Activated CD8-positive, alpha-beta T cell treated with anti-CD3 and anti-CD28 coated beads for 36 hours (primary cell): Measurements from ENCODE around the gene SRBD1. TPM values are rescaled to one million over a fixed set of nuclear protein-coding genes. Genes with fewer than 3 reads are reported as not detected.
A peak's percentile ranks its signal among the peaks of the same experiment; 100 is the strongest.

Experiments used
- ATAC-seq: fragments of 200-7000 bp; cut with Tn5 transposase; one replicate; pipeline ENCODE4 v1.10.0; 2021; ENCODE audit warnings: mild to moderate bottlenecking, moderate library complexity
- CTCF ChIA-PET: fragments of 350-600 bp; sonication (Branson Sonifier 250); formaldehyde crosslinking; loops from one replicate; lab custom pipeline; 2021; ENCODE audit warnings: antibody characterized with exemption; lab: Charles Lee
- POLR2A ChIA-PET: fragments of 350-600 bp; sonication (Branson Sonifier 250); formaldehyde crosslinking; loops from one replicate; lab custom pipeline; 2021; ENCODE audit warnings: antibody characterized with exemption; lab: Charles Lee
- DNase-seq: peaks from one replicate; pipeline ENCODE4 v3.0.0-alpha.2; 2020
- H3K27ac Mint-ChIP-seq: one replicate; pipeline ENCODE4 v1.8.0; 2021; ENCODE audit warnings: mild to moderate bottlenecking, mixed read lengths
- H3K27me3 Mint-ChIP-seq: one replicate; pipeline ENCODE4 v1.8.0; 2021; ENCODE audit warnings: mixed read lengths
- H3K36me3 Mint-ChIP-seq: one replicate; pipeline ENCODE4 v1.8.0; 2021; ENCODE audit warnings: low read depth, mixed read lengths
- H3K4me1 Mint-ChIP-seq: one replicate; pipeline ENCODE4 v1.8.0; 2021; ENCODE audit warnings: low read depth, mixed read lengths
- H3K4me3 Mint-ChIP-seq: one replicate; pipeline ENCODE4 v1.8.0; 2021; ENCODE audit warnings: mild to moderate bottlenecking, moderate library complexity, mixed read lengths
- H3K9me3 Mint-ChIP-seq: one replicate; pipeline ENCODE4 v1.8.0; 2021; ENCODE audit warnings: mixed read lengths
- CTCF ChIP-seq: fragments of 200-600 bp; IDR thresholded peaks from one replicate; pipeline ENCODE4 v1.8.0; 2022; ENCODE audit warnings: antibody characterized with exemption, mild to moderate bottlenecking
- intact Hi-C: fragments of 100-400 bp; cut with micrococcal nuclease; formaldehyde crosslinking; loops from one replicate; pipeline ENCODE4 v1.10.0; 2022
- total RNA-seq, 2 experiments: library from RNA; stranded (reverse); gene quantifications; one replicate each; pipeline ENCODE4 v1.2.3, GENCODE V29; 2021

The SRBD1 gene
- total RNA-seq = 10 to 100 TPM; 14.8 to 21.7 TPM

GRCh38 chr2:45611020-45611859 lies at the start of gene SRBD1:
Gene SRBD1, minus strand, starts transcription at chr2:45611267. Its CDS starts 5,826 bp downstream, at chr2:45605441.
- DNase-seq (peak; percentile 94), ATAC-seq (peak; percentile 97)
- Mint-ChIP-seq H3K4me3 (peak within 1 kb of the TSS; percentile 95), H3K27me3 (no peaks in the 10 kb centered on the region), H3K4me1 (peaks cover 25% of the 10 kb centered on the region), H3K27ac (peak within 1 kb of the TSS; percentile 97), H3K9me3 (no peaks in the 10 kb centered on the region), H3K36me3 (peaks cover 1% of the 10 kb centered on the region)
- ChIA-PET CTCF (interaction anchor here (1.0 to 1.1 kb wide), 3 partner anchors 32 to 167 kb away, joined by 4 read pairs; no protein-coding TSS in a partner anchor), POLR2A (interaction anchor here (0.5 to 1.0 kb wide), 2 partner anchors 39 to 1300 kb away, joined by 3 to 4 read pairs; no protein-coding TSS in a partner anchor)
- no peak for TF ChIP-seq CTCF
- intact Hi-C loops = no loop called here

- Mint-ChIP-seq H3K27me3 (peaks cover 5% of the 10 kb centered on the region), H3K4me1 (peaks cover 17% of the 10 kb centered on the region), H3K4me3 (no peak overlapping the region), H3K36me3 (peaks cover 2% of the 10 kb centered on the region), H3K27ac (no peak overlapping the region), H3K9me3 (no peaks in the 10 kb centered on the region)
- intact Hi-C loops = no loop called here
- ChIA-PET CTCF (interaction anchor here (1.1 to 6.2 kb wide), 3 partner anchors 10 to 125 kb away, joined by 3 to 33 read pairs (median 3); no protein-coding TSS in a partner anchor), POLR2A (no interaction called here)
- ATAC-seq = no peak
- no peak for TF ChIP-seq CTCF
- no peak for DNase-seq
These were observed 43.2 kb upstream of the SRBD1 start for GRCh38 chr2:45654250-45654649.

- intact Hi-C loops = no loop called here
- POLR2A ChIA-PET = no interaction called here
- peaks cover 2% of the 10 kb centered on the region for H3K36me3 Mint-ChIP-seq
- CTCF ChIA-PET = interaction anchor here (1.1 to 6.2 kb wide), 4 partner anchors 8 to 126 kb away, joined by 3 to 33 read pairs (median 3); no protein-coding TSS in a partner anchor
- no peaks in the 10 kb centered on the region for H3K9me3 Mint-ChIP-seq
- no peak overlapping the region for H3K27ac Mint-ChIP-seq
- DNase-seq = no peak
- peaks cover 17% of the 10 kb centered on the region for H3K4me1 Mint-ChIP-seq
- H3K27me3 Mint-ChIP-seq = peaks cover 5% of the 10 kb centered on the region
- peak overlapping the region; percentile 84 for H3K4me3 Mint-ChIP-seq
- ATAC-seq = no peak
- no peak for TF ChIP-seq CTCF
These were observed 42.3 kb upstream of the SRBD1 start for GRCh38 chr2:45653122-45653913.

GRCh38 chr2:45652090-45653031 lies 41.3 kb upstream of the SRBD1 start:
- H3K27ac Mint-ChIP-seq = peak overlapping the region; percentile 69

More at GRCh38 chr2:45652090-45653031, 41.3 kb upstream of the SRBD1 start:
- peaks cover 2% of the 10 kb centered on the region for H3K36me3 Mint-ChIP-seq
- intact Hi-C loops = no loop called here
- DNase-seq (peak; percentile 49), ATAC-seq (no peak)
- CTCF ChIA-PET = interaction anchor here (0.9 to 6.2 kb wide), 5 partner anchors 8 to 127 kb away, joined by 3 to 33 read pairs (median 3); no protein-coding TSS in a partner anchor
- no peak for TF ChIP-seq CTCF
- peaks cover 5% of the 10 kb centered on the region for H3K27me3 Mint-ChIP-seq
- no peaks in the 10 kb centered on the region for H3K9me3 Mint-ChIP-seq
- POLR2A ChIA-PET = interaction anchor here (0.5 to 0.8 kb wide), 3 partner anchors 12 to 718 kb away, joined by 3 read pairs; no protein-coding TSS in a partner anchor
- H3K4me3 Mint-ChIP-seq = peak overlapping the region; percentile 84
- peaks cover 17% of the 10 kb centered on the region for H3K4me1 Mint-ChIP-seq
